HG03097 (cell line): Measurements from ENCODE around the gene ADRA1B.

Experiments used
- ATAC-seq: cut with Tn5 transposase; IDR thresholded peaks from one replicate; pipeline ENCODE4 v1.9.1; 2021; ENCODE audit not compliant: unreplicated experiment, low FRiP score

The ADRA1B gene

DNA sequence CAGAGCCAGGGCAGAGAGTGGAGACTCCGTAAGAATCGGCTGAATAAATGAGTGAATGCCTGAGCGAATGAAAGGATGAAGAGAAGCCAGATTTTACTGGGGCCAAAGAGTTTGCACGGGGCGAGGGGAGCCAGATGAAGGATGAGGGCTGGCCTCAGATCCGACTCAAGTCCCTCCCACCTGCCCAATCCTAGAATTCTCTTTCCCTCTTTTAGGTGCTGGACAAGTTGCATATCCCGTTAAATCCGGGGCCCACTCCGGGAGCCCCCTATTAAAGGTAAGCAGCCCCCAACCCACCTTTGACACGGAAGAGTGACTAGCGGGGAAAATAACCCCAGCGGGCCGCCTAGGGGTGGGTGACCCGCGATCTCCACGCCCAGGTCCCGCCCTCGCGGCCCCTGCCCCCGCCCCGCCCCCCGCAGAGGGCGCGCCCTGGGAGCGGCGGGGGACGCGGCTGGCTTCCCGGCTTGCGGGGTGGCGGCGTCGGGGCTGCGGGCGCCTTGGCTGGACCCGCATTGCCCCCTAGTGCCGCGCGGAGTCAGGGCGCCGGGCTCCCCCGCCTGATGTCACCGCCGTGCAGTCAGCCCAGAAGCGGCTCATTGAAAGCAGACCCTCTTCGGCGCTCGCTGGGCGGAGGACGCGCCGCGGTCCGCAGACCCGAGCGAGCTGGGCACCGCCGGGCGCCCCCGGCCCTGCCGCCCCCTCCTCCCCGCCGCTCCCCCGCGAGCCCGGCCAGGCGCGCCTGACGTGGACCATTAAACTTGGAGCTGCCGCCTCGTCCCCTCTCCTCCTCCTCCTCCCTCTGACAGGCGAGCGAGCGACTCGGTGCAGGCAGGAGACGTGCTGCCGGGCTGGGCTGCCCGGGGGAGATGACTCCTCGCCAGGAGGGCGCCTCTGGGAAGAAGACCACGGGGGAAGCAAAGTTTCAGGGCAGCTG lies at the start of gene ADRA1B:
Gene ADRA1B, plus strand, starts transcription at position 579 of the 937 bp plus-strand sequence. CDS start 424 bp downstream, outside the sequence.
- no peak for ATAC-seq

DNA sequence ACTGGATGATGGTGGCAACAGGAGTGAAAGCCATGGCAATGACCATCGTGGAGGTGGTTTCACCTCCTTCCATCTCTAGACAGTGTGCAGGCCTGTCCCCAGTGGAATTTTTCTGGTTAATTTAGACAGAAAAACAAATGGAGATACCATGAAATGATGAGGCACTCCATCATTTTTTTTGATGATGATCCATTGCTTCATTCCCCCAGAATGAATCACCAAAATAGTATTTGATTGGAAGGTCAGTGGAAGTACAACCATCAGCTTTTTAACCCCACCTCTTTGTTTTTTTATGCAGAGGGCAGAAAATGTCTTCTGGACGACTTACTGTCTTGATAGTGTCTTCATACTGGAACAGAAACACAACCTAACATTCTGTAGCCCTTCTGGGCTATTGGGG lies 42.6 kb upstream of the ADRA1B start:
- ATAC-seq: no peak

DNA sequence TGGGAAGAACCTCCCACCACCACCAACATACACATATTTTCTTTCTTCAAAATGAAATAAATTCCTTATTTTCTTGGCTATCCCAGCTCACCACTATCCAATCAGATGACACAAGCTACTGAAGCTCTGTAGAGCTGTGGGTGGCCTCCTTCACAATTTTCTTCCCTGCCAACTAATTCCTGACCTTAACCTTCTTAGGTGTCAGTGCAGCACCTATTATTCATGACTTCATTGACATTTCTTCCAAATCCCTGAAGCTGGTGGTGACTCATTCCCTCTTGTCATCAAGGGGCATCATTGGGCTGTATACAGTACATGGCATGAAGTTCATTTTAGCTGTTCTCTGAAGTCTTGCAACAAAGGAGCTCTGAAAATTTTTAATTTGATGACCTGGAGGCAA lies 42.0 kb upstream of the ADRA1B start:
- ATAC-seq: no peak

DNA sequence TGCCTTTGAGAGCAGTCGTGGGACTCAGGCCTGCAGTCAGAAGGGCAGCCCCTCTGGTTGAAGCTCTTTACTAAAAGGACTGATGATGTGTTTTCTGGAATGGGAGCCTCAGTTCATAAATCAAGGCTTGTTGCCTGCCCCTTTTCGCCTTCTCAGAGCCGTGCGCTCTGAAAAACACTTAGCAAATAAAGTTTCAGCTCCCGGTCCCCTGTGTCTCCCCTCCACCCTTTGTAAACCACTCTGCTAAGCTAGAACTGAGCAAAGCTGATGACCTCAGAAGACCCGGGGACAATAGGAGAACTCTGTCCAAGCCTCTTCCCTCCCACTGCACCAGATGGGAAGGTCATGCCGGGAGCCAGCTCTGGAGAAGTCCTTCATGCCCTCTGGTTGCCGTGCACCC lies 39.3 kb upstream of the ADRA1B start:
- ATAC-seq: no peak

DNA sequence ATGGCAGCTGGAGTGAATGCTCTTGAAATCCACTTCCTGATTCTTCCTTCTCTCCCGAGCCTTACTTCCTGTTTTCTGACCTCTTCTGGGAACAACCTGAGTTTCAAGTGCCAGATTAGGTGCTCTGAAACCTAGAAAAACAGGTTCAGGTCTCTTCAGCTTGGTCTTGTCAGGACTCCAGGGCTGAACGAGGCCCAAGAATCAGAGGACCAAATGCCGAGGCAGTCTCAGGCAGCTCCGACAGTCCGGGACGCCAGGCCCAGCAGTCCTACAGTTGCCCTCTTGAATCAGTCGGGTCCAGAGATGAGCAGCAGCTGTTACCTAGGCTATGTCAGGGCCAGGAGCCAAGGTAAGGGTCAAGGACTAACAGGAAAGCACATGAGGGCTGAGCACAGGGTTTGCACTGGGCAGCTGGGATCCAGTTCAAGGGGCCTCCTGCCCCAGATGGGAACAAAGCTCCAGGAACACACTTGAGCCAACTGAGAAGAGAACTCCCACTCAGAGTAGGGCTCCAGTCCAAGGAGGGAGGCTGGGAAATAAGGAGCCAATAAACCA lies 38.3 kb upstream of the ADRA1B start:
- no peak for ATAC-seq

DNA sequence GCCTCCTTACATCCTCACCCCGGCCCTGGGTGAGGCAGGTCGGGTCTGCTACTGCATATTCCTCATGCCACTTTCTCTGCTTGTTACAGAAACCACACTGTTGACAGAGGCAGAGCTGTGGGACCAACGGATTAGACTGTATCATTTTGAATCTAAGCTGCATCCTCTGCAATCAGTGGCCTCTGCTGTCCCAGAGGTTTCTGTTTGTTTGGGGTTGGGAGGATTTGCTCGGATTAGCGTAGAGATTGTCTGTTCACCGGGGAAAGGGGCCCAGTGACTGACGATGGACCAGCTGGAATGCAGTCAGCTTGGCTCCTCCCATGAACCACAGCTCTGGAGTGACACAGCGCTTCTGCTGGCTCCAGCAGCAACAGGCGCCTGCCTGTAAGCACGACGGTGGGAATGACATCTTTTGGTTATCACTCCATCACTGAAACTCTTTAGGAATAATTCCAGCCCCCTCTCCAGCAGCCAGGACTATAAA lies 37.3 kb upstream of the ADRA1B start:
- ATAC-seq: no peak

DNA sequence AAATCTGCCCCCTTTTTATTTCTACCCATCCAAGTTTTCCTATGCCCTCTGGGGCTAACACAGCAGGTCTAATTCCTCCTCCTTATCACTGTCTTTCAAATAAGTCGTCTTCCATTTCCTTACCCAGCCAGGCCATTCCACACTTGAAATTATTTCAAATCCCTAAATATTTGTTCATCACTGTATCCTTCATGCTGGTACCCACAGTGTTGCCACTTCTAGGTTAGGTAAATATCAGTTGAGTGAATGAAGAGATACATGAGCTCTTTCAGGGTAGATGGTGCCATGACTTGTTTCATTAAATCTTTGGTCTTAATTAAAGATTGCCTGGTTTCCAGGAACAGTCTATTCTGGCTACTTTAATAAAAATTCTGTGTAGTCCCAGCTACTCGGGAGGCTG lies 35.6 kb upstream of the ADRA1B start:
- no peak for ATAC-seq

DNA sequence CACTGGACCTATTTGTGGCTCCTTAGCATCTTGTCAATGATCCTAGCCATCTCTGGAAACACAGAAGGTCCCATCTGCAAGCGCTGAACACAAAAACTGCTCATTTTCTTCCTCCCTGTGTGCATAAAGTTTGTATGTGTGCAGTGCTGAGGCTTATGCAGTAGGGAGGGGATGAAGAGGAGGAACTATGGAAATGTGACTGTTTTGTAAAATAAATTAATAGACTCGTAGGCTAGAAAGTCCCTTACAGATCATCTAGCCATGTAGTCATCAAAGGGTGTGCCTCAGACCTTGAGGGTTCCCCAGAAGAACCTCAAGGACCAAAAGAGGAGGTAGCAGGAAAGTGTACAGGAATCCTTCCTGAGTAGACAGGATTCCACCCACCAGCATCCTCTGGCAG lies 34.3 kb upstream of the ADRA1B start:
- no peak for ATAC-seq

DNA sequence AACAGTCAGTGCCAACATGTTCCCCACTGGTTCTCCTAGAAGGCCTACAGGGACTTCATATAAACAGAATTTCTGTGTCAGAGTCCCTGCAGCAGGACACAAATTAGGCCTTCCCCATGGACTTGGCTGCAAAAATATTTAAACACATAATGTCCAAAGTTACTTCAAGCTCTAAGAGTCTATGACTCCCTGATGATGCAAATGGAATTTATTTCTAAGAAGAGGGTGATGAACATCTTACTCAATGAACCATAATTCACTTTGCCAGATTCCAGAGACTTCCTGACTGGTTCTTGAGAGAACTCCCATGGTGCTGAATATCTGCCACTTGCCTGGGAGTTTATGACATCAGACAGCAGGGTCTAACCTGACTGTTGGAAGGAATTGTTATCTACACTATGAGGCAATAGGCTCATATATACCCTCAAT lies 32.7 kb upstream of the ADRA1B start:
- ATAC-seq: no peak

DNA sequence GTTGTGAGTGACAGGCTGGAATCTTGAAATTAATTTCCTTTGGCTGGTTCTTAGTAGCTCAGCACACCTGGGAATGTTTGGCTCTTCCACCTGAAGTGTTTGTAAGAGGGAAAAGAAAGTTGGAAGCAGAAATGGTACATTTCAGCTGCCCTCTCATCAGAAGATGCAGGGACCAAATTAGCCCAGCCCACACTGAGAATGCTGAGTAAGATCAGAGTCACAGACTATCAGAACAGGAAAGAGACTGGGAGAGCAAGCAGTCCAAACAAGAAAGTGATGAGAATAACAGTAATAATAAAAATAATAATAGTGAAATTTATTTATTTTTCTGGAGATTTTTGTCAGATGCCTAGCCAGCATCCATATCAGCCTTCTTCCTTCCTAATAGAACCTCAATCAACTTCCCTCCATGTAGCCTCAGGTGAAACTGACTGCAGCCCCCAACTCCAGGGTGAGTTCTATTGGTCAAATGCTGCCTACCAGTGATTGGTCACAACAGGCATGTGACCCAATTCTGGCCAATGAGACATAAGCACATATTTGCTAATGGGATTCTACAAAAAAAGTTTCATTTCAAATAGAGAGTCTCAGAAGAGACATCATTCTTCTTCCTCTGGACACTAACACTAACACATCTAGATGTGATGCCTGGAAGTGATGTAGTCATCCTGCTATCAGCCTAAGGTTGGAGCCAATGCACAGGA lies 31.2 kb upstream of the ADRA1B start:
- no peak for ATAC-seq

DNA sequence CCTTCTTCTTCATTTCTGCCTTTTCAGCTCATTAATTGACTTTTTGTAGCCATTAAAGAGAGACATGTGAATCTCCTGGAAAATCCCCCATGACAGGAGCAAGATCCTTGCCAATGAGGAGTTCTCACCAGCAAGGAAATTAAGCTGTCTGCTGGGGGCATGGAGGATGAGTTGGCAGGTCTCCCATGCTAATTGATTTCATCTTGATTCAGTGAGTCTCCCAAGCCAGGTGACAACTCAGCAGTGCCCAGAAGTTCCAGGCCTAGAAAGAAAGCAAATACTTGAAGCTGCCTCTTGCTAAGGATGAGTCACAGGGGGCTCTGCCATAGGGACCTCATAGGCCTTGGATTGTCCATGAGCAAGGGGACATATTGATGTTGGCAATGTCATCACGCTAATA lies 30.0 kb upstream of the ADRA1B start:
- ATAC-seq: no peak

DNA sequence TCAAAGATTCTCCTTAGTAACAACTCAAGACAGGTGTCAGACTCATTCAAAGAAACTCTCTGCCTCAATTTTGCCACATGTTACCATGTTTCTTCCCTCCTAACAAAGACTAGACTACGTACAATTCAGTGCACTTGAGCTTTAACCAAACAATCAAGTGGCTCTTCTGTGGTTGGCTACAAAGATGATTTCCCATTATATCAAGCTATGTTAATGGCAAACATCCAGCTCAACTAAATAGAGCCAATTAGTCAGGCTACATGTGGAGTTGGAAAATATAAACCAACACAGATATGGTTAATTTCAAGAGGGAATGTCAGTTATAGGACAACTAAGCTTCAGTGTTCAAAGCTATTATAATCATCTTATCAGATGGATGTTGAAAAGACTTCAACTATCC lies 29.2 kb upstream of the ADRA1B start:
- ATAC-seq: no peak

DNA sequence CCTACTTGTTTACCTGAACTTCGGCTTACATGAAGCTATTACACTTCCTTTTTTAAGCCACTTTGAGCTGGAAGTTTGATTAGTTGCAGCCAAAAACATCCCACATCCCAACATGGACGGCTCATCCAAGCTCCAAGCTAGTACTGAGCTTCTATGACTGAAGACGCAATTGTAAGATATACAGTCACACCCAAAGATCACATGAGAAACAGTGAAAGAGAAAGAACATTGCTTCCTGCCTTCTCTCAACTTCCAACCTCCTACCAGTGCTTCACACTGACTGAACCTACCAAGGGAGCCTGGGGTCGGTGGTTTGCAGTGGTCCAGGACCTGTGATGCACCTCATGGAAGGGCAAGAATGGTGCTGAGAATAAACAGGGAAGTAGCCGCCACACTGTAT lies 27.4 kb upstream of the ADRA1B start:
- no peak for ATAC-seq

DNA sequence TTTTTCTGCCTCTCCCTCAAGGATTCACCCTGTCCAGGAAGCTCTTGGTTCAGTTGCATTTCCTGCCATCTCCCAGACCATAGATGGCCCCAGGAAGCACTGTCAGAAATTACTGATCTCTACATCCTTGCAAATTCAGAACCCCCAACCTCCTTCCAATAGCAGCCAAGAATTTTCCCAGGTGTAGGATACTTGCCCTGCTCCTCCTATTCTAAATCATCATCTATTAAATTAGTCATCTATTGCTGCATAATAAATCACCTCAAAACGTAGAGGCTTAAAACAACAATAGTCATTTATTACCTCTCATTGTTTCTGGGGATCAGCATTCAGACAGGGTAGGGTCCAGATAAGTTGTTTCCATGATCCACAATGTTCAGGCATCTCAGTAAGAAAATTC lies 26.1 kb upstream of the ADRA1B start:
- no peak for ATAC-seq

DNA sequence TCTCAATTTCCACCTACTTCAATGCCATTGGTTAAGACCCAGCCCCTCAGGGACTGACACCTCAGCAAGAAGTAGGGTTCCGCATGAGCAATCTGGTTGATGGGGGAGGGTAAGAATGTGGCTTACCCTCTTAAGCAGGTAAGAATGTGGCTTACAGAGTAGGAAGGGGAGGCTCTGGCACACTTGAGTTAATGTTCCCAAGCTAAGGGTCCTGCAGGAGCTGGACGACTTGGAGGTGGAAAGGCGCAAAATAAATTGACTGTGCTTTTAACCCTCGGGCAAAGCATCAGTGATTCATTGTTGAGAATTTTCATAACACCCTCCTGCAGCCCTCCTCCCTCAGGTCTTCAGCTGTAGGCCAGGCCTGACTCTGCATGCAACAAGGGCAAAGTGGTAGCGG lies 24.9 kb upstream of the ADRA1B start:
- no peak for ATAC-seq

DNA sequence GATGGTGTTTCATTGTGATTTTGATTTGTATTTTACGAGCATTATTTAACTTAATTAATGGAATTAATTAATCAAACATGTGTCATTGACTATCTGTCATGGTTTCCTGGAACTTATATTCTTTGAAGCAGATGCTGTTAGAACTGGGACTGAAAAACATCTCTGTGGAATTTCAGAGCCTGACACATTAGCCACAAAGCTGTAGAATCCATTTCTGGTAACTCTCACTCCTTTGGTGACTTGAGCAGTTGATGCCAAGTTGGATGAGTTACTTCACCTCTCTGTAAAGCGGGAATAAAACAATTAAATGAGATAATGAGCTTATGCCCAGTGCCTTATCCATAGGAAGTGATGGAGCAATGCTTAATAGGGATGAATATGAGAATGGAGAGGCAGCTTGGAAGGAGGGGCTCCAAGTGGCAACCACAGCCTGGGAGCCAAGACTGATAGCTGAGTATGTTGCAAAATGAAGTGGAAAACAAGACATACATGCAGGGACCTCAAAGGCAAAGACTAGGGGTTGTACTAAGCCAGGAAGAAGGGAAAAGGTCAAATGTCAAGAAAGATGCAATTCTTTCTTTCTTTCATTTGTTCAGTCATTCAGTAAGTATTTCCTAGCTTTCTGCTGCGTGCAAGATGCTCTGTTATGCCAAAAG lies 23.1 kb upstream of the ADRA1B start:
- no peak for ATAC-seq

DNA sequence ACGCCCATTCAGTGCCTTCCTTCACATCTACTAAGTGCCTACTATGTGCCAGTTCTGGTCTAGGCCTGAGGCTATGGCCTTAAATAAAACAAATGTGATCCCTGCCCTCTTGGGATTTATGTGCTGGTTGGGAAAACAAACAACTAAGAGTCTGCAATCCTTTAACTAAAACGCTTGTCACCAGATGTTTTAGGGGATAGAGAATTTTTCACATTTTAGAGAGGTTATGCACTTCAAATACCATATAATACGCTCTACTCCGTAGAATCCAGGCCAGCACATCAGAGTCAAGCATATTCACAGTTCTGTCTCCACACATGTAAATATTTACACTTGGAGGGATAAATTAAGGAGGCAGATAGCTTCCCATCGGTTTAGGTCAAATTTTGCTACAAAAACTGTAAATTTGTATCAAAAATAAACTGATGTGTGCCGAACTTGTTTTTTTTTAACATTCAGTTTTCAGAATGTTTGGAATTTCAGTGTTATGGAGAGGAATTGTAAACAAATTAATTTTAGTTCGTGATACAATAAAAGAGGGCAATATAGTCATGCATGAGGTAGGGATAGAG lies 22.0 kb upstream of the ADRA1B start:
- ATAC-seq: no peak

DNA sequence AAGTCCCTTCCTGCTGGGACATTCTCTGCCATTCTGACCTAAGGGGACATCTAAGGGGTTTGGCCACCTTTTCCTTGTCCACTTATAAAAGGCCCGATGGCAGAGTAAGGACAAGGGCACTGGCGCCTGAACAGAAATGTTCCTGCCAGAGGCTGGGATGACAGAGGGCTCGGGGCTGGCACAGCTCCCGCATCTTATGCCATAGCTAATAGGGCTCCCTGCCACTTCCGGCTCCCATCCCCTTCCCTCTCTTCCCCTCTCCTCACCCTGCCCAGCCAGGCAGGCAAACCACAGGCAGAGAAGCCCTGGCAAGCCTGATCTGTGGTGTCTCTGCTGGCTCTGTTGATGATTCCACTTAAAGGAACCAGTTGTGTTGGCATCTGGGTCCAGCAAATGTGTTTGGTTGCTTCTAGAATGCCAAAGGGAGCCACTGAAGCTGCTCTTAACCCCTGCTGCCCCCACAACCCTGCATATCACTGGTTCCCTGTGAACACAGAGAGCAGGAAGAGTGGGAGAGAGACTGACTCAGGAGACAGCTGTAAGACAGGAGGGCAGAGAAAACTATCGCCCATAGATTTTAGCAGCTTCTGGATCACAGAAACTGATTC lies 18.4 kb upstream of the ADRA1B start:
- no peak for ATAC-seq

DNA sequence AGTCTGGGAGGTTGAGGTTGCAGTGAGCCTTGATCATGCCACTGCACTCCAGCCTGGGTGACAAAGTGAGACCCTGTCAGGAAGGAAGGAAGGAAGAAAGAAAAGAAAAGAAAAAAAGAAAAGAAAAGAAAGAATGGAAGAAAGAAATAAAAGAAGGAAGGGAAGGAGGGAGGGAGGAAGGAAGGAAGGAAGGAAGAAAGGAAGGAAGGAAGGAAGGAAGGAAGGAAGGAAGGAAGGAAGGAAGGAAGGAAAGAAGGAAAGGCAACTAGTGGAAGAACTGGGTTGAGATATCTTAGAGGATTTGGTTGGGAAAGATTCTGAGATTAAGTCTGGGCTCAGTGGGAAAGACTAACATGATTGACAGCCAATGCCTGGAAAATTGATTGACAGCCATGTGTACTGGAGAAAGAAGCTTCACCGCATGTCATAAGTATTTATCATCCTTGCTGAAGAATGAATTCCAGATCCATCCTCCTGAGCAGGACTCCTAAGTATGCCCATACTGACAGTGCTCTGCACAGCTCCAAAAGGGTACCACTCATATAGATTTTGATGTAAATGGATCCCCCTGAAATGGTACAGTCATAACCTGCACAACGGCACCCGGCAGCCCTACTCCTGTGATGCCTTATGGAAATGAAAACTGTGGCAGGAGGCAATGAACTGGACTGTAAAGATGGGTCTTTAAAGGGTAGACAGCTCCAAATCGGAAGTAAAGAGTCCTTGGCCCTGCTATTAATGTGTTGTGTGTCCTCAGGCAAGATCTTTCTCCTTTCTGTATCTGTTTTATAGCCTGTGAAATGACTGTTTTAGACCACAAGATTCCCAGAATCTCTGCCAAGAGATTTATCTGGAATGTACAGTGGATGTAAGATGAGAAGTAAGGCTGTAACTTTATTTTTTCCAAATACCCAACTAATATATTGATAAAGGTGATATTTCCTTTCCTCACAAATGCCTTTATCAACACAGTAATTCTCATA lies 16.9 kb upstream of the ADRA1B start:
- ATAC-seq: no peak
